OCI-LY3 (cell line): Measurements from ENCODE around the gene CASR.

Source experiments
- EZH2phosphoT487 ChIP-seq: fragments of 200-600 bp; shearing (Covaris generic); IDR thresholded peaks from 2 replicates; pipeline ENCODE4 v1.6.1; 2018; ENCODE audit warnings: antibody characterized with exemption, mixed run types, low read depth
- TF ChIP-seq, protein P1 (sequence below): fragments of 200-600, 300-600 bp; sonication (generic); IDR thresholded peaks from 2 replicates; pipeline ENCODE4 v1.5.1; 2014; ENCODE audit warnings: antibody characterized with exemption, low read length, low read depth

DNA sequence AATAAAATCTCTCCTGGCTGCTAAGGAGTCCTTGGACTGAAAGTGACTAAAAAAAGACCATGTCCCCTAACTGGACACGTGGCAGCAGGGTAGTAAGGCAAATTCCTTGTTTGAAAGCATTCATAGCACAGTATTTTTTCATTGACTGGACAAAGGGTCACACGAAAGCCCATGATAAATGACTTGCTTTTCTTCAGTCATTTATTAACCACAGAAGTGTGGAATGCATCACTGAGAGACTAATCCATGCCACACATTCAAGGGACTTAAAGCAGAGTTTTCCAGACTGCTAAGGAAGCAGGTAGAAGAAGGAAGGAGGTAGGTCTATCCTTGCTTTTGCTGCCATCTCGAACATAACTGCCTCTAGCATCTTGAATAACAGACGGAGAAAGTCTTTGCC is 31.2 kb downstream of the CASR start:
- TF ChIP-seq, protein P1, sequence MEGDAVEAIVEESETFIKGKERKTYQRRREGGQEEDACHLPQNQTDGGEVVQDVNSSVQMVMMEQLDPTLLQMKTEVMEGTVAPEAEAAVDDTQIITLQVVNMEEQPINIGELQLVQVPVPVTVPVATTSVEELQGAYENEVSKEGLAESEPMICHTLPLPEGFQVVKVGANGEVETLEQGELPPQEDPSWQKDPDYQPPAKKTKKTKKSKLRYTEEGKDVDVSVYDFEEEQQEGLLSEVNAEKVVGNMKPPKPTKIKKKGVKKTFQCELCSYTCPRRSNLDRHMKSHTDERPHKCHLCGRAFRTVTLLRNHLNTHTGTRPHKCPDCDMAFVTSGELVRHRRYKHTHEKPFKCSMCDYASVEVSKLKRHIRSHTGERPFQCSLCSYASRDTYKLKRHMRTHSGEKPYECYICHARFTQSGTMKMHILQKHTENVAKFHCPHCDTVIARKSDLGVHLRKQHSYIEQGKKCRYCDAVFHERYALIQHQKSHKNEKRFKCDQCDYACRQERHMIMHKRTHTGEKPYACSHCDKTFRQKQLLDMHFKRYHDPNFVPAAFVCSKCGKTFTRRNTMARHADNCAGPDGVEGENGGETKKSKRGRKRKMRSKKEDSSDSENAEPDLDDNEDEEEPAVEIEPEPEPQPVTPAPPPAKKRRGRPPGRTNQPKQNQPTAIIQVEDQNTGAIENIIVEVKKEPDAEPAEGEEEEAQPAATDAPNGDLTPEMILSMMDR, result no peak
- TF ChIP-seq EZH2phosphoT487, result no peak
